ENCODE data around the gene OMD.
A peak's percentile ranks its signal among the peaks of the same experiment; 100 is the strongest.
"Not testable (repeated sequence)": the region's sequence is repeated elsewhere in the genome, so short reads cannot be mapped to it uniquely, and the experiment has no call there.

Gene OMD

DNA sequence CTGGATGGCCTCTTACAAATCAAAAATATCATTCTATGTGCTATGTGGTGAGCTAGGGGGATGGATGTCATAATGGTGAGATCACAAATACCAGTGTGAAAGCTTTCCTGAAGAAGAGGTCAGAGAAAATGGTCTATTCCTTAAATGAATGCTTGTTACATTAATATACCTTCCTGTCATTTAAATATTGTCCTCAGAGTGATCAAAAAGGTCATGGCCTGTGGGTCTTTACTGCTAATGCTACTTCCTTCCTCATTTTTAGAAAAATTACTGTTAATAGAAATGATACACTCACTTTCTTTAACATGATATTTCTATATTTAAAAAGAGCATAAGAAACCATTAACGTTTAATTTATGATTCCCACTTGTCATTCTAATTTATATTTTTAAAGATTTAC lies 9.7 kb downstream of the OMD start:
- no peak for DNase-seq (ENCODE audit: low spot score)

DNA sequence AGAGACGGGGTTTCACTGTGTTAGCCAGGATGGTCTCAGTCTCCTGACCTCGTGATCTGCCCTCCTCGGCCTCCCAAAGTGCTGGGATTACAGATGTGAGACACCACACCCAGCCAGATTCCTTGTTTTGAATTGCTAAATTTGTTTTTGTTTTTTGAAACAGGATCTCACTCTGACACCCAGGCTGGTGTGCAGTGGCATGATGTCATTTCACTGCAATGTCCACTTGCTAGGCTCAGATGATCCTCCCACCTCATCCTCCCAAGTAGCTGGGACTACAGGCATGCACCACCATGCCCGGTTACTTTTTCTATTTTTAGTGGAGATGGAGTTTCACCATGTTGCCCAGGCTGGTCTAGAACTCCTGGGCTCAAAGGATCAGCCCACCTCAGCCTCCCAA lies 13.1 kb downstream of the OMD start:
- DNase-seq (ENCODE audit: low spot score), result not testable (repeated sequence)

DNA sequence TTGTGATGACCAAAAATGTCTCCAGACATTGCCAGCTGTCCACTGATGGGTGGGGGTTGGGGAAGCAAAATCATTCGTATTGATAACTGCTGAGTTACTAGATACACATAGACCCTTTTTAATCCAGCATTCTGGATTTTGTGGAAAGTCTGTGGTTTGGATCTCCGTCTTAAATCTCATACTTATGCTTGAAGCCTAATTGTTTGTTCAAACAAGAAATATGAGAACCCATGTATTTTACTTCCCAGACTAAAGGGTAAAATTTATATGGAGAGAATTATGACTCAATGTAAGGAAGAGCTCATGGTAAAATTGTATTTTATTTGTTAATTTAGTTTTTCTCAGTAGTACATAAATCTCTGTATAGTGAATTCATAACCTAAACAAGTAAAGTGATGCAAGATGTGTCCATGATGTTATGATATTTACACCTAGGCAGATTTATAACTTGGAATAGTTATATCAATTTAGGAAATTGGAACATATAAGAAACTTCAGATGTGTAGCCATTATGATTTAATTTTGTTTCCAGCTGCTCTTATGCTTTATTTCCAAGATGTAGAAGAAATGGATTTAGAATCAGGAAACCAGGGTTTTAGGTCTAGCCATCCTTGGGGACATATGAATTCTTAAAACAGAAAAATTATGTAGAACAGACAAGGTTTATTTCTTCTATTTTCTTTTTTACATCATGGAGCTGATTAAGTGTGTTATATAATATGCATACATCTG lies 15.4 kb downstream of the OMD start:
- no peak for DNase-seq (ENCODE audit: low spot score)

DNA sequence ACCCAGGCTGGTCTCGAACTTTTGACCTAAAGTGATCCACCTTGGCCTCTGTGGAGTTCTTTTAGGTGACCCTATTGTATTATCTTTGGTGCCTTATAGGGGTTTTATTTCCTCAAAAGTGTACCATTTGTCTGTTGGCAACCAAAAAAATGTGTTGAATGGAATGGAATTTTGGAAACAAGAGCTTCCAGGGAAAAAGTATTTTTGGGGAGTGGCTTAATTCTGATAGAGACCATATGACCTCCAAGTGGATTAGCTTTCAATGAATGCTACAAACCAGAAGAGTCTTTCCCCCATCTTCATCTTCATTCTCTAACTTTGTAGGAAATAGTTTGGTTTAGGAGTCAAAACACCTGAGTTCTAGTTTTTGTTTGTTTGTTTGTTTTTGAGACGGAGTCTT lies 16.5 kb downstream of the OMD start:
- no peak for DNase-seq (ENCODE audit: low spot score)

DNA sequence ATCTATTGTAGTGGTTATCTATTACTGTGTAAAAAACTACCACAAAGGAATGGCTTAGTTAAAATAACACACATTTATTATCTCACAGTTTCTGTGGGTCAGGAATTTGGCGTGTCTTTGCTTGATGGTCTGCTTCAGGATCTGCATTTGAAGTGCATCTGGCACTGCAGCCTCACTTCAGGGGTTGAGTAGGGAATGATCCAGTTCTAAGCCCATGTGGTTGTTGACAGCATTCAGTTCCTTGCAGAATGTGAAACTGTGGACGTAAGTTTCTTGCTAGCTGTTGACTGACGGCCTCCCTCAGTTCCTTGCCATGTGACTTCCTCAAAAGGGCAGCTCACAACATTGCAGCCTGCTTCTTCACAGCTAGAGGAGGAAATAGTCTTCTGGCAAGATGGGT lies 17.8 kb downstream of the OMD start:
- no peak for DNase-seq (ENCODE audit: low spot score)

DNA sequence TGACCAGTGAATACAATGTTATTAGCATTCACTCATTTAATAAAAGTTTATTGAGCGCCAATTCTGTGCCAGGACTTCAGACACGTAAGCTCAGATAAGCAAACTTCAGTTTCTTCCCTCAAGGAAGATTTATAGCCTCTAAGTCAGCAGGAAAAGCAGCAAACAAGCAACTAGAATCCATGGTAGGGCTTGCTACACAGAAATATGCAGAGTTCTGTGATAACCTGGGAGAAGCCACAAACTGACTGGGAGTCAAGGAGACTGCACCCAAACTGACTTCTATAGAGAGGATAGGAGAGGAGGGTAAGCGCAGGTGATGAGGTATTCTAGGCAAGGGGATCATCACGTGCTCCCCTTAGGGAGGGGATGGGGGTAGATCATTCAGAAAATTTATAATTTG lies 18.5 kb downstream of the OMD start:
- DNase-seq (ENCODE audit: low spot score), result no peak

DNA sequence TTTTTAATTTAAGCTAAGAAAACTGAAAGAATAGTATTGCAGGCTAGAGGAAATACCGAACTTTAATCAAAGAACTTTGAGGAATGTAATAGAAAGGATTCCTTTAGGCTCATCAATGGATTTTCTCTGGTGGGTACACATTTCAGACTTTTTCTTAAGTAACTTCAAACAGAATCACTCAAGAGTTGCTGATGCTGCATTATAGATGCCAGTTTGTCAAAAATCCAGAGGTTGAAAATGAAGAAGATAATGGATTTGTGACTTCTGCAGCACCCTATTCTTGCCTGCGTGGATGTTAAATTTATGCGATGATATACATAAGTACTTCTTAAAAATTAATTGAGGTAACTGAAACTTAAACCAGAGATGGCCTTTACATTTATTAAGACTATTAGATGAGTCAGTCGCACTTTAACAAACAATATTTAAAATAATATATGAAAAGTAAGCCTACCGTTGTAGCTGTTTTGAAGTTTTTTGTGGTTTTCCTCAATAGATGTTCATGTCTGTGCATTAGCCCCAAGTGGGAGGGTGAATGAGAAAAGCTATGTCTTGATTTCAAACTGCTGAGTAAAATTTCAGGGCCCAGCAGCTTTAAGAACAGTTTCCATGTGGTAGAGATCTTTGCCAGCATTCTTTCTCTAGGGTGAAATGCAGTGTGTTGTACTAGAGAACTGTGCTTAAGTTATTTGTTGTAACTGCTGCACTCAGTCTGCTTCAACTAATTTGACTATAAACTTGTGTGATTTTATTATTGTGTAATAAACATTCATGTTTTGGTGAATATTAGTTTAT lies 20.0 kb downstream of the OMD start, which contains the start of gene OGN:
TSS of gene OGN (minus strand) at position 537 of the 795 bp plus-strand sequence. CDS start 1,171 bp downstream, outside the sequence.
- DNase-seq (ENCODE audit: low spot score), result no peak

DNA sequence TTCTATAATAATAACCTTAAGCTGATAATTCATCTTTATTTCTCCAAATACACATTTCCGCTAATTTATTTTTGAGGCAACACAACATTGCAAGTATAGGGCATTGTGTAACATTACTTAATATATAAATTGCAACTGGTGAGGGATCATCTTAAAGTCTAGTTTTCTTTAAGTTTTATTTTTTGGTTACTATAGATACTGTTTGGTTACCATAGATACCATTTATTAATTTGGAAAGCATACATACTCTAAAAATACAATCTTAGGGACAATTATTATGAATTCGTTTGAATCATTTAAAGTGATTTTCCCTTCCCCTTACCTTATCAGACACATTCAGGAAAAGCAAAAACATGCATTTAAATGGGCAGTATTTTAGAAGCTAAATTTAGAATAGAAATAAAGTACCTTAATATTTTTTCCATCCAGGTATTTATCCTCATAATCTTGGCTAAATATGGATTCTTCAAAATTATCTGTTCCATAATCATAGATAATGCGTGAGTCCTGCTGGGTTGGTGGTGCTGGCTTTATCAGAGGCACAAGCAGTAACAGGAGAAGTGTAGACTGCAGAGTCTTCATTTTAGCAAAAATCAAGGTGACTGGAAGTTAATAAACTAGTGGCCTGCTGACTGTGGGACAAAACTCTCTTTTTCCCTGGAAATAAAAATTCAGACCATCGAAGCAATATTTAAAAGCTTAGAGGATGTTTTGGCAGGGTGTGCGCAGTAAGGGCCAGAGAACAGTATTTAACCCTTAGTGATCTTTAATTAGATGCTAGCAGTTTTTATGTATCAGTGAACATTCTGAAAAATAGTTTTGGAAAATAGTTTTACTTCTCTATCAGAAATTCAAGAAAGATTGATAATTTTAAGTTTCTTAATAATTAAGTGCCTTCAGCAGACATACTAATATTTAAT lies 21.2 kb downstream of the OMD start:
- DNase-seq (ENCODE audit: low spot score), result no peak

DNA sequence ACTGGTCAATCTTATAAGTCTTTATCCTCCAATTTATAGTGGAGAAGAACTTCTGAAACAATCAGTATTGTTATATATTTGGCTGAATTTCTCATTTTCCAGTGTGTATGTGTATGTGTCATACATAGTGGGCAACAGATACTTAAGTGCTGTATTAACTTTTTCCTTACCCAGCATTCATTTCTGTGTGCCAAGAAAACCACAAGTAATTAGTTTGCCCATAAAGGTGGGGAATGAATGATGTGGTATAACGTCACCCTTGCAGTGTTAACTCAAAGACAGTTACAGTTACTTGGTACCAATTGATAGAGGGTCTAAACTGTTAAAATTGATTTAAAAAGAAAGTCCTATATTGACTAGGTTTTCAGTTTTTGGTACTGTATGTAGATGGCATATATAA lies 21.9 kb downstream of the OMD start:
- DNase-seq (ENCODE audit: low spot score), result no peak

DNA sequence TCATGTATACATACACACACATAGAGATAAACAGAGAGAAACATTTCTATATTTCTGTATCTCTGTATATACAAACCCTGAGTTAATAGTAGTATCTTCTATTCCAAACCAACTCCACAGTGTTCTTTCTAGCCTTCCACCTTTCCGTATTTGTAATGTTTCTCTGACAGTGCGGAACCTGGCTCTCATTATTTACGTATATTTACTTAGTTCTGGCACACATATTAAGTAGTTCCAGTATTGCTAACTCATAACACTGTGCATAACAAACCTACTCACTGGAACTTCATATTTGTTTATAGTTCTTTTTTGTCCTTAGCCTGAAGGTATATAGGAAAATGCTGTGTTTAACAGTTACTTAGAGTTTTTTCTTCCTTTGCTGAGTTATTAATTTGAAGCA lies 26.4 kb downstream of the OMD start:
- no peak for DNase-seq (ENCODE audit: low spot score)

DNA sequence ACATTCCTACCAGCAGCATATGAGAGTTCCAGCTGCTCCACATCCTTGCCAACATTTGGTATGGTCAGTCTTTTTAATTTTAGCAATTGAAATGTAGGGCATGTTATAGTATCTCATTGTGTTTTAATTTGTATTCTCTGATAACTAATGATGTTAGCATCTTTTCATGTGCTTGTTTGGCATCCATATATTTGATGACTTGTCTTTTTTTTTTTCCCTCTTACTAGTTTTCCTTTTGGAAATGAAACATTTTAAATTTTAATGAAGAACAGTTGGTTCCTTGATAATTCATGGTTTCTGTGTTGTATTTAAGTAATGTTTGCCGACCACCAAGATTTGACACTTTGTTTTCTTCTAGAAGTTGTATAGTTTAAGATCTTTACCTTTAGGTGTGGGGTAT lies 28.7 kb downstream of the OMD start:
- DNase-seq (ENCODE audit: low spot score), result no peak

DNA sequence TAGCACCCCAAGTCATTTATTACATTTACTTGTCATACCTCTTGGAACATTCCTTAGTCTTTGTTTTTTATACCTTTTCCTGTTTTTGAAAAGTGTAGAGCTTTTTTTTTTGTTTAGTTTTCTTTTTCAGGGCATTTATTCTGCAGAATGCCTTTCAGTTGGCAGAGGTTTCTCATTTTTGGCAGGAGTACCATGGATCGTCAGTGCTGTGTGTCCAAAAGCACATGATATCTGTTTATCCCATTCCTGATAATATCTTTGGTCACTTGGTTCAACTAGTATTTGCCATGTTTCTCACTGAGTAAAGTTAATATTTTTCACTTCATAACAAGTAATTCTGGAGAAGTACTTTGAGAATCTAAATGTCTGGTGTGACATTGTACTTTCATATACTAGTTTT lies 30.6 kb downstream of the OMD start:
- no peak for DNase-seq (ENCODE audit: low spot score)

DNA sequence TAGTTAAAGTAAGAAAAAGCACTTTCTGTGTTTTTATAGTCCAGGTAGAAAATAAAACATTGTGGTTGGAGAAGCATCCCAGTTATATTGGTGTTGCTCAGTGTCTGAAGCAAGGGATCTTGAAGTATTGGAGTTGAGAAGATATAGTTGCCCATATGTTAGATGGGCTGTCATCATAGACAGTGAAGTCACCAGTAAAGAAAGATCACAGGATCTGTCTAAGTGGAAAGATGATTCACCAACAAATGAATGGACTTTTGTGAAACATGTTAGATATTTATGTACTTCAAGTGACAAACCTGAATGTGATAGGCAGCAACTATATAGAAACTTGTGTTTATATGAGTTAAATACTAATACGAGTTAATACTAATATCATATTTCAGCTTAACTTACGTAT lies 31.6 kb downstream of the OMD start:
- DNase-seq (ENCODE audit: low spot score), result no peak

DNA sequence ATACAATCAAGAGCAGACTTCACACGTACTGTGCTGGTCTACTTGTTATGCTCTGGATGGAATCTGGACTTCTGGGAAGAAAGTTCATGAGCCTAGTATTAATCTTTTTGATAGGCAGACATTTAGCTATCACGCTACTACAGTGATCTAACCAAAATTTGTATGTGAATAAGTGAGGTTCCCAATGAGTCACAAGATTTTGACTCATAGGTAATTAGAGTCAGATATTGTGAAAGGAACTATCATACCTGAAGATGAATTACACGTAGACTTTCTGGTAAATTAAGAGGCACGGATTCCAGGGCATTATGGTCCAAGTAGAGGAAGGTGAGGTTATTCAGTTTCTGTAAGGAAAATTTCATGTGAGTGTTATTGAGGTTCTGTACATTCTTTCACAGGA lies 38.3 kb downstream of the OMD start:
- no peak for DNase-seq (ENCODE audit: low spot score)

DNA sequence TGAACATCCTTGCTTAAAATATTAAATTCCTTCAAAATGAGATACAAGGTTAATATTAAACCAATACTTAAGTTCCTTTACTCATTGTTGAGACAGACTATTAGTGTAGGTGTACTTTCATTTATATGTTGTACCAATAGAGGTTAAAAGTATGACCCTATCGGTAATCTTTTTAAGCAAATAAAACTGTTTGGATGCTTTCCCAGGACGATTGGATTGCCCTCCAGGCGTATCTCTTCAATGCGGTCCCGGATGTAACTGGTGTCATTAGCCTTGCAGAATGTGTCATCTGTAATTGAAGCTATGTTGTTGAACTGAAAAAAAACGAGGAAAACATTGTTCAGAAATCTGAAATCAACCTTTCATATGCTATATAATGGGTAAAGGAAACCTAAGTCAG lies 38.8 kb downstream of the OMD start:
- DNase-seq (ENCODE audit: low spot score), result no peak

DNA sequence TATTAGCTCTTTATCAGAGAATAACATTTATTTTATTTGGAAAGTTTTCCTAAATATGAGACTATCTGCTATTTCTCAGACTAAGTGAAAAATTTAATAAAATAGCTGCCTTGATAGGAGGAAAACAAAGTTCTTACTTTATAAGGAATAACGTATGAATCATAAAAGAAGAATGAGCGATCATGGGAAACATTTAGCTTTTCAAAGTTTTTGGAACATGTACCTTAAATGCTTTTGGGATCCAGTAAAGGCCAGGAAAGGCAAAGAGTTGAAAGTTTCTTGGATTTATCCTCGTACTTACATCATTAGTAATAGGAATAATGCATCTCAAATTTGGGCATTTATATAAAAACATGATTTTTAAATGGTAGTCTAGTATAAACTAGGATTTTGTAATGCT lies 39.3 kb downstream of the OMD start:
- no peak for DNase-seq (ENCODE audit: low spot score)

DNA sequence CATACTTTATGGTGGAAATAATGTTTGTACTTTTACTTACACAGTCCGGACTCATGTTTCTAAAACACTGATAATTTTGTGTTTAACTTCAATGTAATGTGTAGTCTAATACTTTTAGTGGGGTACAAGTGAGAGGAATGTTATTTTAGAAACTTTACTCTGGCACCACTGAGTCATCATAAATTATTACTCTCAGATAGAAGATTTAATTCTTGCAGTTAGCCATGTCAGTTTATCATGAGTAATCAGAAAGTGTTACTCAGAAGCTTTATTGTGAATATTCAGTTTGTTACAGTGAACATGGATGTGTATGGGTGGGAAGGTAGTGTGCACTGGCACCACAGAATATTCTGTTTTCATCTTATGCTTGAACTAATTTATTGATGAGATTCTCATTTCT lies 39.9 kb downstream of the OMD start:
- DNase-seq (ENCODE audit: low spot score), result no peak

DNA sequence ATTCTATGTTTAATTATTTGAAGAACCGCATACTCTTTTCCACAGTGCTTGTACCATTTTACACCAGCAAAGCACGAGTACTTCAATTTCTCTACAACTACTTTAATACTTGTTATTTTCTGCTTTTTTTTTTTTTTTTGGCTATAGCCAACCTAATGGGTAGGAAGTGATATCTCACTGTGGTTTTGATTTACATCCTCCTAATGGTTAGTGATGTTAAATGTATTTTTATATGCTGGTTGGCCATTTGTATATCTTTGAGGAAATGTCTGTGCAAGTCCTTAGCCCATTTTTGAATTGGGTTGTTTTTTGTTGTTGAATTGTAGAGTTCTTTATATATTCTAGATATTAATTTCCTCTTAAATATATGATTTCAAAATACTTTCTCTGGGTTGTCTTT lies 42.5 kb downstream of the OMD start:
- no peak for DNase-seq (ENCODE audit: low spot score)

DNA sequence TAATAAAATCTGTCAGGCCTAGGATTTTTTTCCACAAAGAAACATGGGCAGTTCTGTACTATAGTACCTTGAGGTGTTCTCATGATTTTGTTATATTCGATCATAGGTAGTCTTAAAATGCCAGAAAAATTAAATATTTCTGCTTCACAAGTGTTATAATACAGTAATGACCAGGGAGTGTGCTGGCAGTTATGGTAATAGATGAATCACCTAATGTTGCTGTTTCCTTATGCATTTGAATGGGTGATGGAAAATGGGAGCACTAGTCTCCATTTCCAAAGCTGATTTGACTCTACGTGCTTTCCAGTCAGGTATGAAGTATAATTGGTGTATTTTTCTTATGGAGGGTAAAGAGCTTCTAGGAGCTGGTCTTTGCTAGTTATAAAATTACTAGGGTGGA lies 43.7 kb downstream of the OMD start:
- DNase-seq (ENCODE audit: low spot score), result no peak

DNA sequence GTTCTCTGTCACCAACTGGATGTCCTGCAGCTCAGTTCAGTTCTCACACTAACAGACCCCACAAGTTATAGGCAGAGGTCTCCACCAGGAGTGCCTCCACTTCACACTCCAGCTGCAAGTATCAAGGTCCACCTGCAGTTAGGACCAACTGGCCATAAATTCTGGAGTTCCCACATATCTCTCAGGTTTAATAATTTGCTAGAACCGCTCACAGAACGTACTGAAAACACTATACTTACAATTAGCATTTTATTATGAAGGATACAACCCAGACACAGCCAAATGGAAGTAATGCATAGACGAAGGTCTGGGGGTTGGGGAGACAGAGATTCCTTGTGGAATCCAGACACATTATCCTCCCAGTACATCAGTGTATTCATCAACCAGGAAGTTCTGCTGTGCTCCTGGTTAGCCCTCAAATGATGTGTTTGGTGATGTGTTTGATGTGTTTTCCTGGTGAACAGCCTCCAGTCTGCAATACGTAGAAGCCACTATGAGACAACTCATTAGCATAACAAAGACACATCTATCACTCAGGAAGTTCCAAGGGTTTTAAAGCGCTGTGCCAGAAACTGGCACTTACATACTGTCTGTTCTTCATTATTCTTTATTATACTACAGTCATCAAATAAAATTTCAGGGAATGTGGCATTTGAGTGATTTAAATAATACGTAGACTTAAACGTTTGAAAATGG lies 45.3 kb downstream of the OMD start:
- no peak for DNase-seq (ENCODE audit: low spot score)

DNA sequence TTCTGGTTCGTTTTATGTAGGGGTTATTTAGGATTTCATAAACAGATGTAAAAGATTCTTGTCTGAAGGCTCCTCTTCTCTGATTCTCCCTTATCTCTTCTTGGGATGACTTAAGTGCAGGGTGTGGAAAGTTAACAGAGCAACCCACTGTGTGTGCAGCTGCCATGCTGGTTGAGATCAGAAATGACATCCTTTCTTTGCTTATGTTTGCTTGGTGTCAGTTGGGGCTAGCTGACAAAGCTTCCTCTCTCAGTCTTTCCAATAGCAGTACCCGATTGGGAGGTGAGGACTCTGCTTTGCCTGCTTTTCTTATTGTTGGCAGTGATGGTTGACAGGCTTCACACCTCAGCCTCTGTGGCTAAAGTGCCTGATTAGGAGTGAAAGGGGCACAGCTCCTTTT lies 46.4 kb downstream of the OMD start:
- peak; percentile 18 for DNase-seq (ENCODE audit: low spot score)

DNA sequence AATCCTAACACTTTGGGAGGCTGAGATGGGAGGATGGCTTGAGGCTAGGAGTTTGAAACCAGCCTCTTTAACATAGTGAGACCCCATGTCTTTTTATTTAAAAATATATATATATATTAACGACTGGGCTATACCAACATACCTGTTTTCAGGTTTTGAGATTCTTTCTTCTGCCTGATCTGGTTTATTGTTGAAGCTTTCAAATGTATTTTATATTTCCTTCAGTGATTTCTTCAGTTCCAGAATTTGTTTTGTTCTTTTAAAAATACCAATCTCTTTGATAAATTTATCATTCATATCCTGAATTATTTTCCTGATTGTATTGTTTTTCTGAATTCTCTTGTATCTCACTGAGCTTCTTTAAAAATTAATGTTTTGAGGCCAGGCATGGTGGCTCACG lies 51.1 kb downstream of the OMD start:
- no peak for DNase-seq (ENCODE audit: low spot score)

All from SK-N-DZ (cell line).